ENCODE measurements around the gene RYR3.

Gene RYR3

DNA sequence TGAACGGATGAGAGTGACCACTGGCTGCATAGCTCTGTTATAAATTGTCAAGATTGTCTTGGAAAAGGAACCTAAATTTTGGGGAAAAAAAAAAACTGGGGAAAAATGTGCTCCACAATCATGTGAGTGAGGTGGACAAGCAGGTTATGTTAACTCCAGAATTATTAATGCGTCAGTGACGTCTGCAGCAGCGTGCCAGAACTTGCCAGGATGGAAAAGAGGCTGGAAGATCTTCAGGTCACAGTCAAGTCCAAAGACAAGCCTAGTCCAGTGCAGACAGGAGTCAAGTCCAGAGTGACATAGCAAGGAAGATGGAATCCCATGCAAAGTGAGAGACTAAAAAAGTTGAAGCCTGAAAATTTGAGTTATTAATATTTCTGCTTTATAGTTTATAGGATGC is 140.6 kb downstream of the RYR3 start:
- Histone ChIP-seq H3K27me3 (replicated peaks in 2 of 5; ENCODE audit: control insufficient read depth in 4 of 5, insufficient read depth in 5 of 5, low read length in 4 of 5) (no peaks in the 10 kb centered on the region), H3K27ac (ENCODE audit: insufficient read depth in 1 of 2, low read depth in 1 of 2, low read length in 2 of 2, poor library complexity in 1 of 2, severe bottlenecking in 2 of 2) (no peak overlapping the region), H3K36me3 (ENCODE audit: control insufficient read depth in 4 of 4, insufficient read depth in 4 of 4, low read length in 3 of 4) (no peaks in the 10 kb centered on the region), H3K9me3 (ENCODE audit: control extremely low read depth in 1 of 5, control insufficient read depth in 4 of 5, insufficient read depth in 2 of 5, low read depth in 1 of 5, low read length in 4 of 5) (no peaks in the 10 kb centered on the region), H3K4me3 (ENCODE audit: control insufficient read depth in 1 of 7, extremely low read depth in 1 of 7, insufficient read depth in 4 of 7, low read depth in 2 of 7, low read length in 6 of 7) (no peak overlapping the region), H3K4me1 (ENCODE audit: control extremely low read depth in 1 of 4, control insufficient read depth in 4 of 4, insufficient read depth in 4 of 4, low read length in 3 of 4) (peaks cover 0 to 25% (median 8%) of the 10 kb centered on the region in 4 experiments)
- WGBS (ENCODE audit: insufficient coverage) = 95% methylated on average over 3 of the region's 4 CpGs
- ChIA-PET POLR2A (no interaction called here), CTCF (interaction anchor here (0.6 to 1.0 kb wide), 3 partner anchors 18 to 141 kb away, joined by 3 read pairs; partner anchors contain the start of gene RYR3)
- DNase-seq = no peak

DNA sequence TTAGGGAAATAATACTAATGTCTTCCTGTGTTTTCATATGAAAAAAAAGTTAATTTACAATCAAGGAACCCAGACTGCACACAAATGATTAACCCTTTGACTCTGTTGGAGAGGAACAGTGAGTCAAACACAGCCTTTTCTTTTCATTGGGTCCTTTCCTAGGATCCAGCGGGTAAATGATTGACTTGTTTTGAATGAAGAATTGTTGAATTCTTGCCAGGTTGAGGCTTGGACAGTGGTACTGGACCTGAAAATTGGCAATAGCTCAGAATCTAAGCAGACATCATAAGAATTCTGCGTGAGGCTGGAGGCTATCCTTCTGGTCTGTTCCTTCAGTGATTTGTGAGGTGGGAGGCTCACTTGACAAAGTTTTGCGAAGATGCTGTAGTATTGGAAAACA is 143.0 kb downstream of the RYR3 start:
- H3K27ac ChIP-seq (ENCODE audit: insufficient read depth in 1 of 2, low read depth in 1 of 2, low read length in 2 of 2, poor library complexity in 1 of 2, severe bottlenecking in 2 of 2) = no peak overlapping the region
- WGBS (ENCODE audit: insufficient coverage) = 90% methylated on average over 3 of the region's 3 CpGs
- peaks cover 0 to 22% (median 8%) of the 10 kb centered on the region in 4 experiments for H3K4me1 ChIP-seq (ENCODE audit: control extremely low read depth in 1 of 4, control insufficient read depth in 4 of 4, insufficient read depth in 4 of 4, low read length in 3 of 4)
- ChIA-PET CTCF (no interaction called here), POLR2A (no interaction called here)
- no peak for DNase-seq
- H3K27me3 ChIP-seq (replicated peaks in 2 of 5; ENCODE audit: control insufficient read depth in 4 of 5, insufficient read depth in 5 of 5, low read length in 4 of 5) = no peaks in the 10 kb centered on the region
- H3K9me3 ChIP-seq (ENCODE audit: control extremely low read depth in 1 of 5, control insufficient read depth in 4 of 5, insufficient read depth in 2 of 5, low read depth in 1 of 5, low read length in 4 of 5) = peaks cover 0 to 2% (median 0%) of the 10 kb centered on the region in 5 experiments
- no peak overlapping the region for H3K4me3 ChIP-seq (ENCODE audit: control insufficient read depth in 1 of 7, extremely low read depth in 1 of 7, insufficient read depth in 4 of 7, low read depth in 2 of 7, low read length in 6 of 7)
- no peaks in the 10 kb centered on the region for H3K36me3 ChIP-seq (ENCODE audit: control insufficient read depth in 4 of 4, insufficient read depth in 4 of 4, low read length in 3 of 4)

DNA sequence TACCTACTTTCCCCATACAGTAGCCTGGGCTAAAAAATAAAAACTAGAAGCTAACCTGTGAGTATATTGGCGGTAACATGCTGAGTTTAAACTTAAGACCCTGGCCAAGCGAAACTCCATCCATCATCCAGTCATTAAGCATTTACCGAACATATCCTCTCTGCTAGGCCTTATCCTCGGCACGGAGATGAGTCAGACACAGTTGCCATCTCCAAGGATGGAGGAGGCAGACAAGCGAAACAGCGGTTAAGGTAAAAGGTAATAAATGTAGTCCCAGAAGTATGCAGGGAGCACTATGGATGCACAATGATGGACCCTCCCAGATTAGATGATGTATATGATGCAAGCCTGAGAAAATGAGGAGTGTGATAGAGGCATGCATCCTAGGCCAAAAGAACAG is 143.6 kb downstream of the RYR3 start:
- H3K4me3 ChIP-seq (ENCODE audit: control insufficient read depth in 1 of 7, extremely low read depth in 1 of 7, insufficient read depth in 4 of 7, low read depth in 2 of 7, low read length in 6 of 7) = no peak overlapping the region
- no peak for DNase-seq
- peaks cover 0 to 2% (median 0%) of the 10 kb centered on the region in 5 experiments for H3K9me3 ChIP-seq (ENCODE audit: control extremely low read depth in 1 of 5, control insufficient read depth in 4 of 5, insufficient read depth in 2 of 5, low read depth in 1 of 5, low read length in 4 of 5)
- no peaks in the 10 kb centered on the region for H3K27me3 ChIP-seq (replicated peaks in 2 of 5; ENCODE audit: control insufficient read depth in 4 of 5, insufficient read depth in 5 of 5, low read length in 4 of 5)
- H3K4me1 ChIP-seq (ENCODE audit: control extremely low read depth in 1 of 4, control insufficient read depth in 4 of 4, insufficient read depth in 4 of 4, low read length in 3 of 4) = peaks cover 0 to 16% (median 7%) of the 10 kb centered on the region in 4 experiments
- no peak overlapping the region for H3K27ac ChIP-seq (ENCODE audit: insufficient read depth in 1 of 2, low read depth in 1 of 2, low read length in 2 of 2, poor library complexity in 1 of 2, severe bottlenecking in 2 of 2)
- ChIA-PET POLR2A (no interaction called here), CTCF (no interaction called here)
- no peaks in the 10 kb centered on the region for H3K36me3 ChIP-seq (ENCODE audit: control insufficient read depth in 4 of 4, insufficient read depth in 4 of 4, low read length in 3 of 4)
- WGBS (ENCODE audit: insufficient coverage) = 100% methylated on average over 6 of the region's 7 CpGs

DNA sequence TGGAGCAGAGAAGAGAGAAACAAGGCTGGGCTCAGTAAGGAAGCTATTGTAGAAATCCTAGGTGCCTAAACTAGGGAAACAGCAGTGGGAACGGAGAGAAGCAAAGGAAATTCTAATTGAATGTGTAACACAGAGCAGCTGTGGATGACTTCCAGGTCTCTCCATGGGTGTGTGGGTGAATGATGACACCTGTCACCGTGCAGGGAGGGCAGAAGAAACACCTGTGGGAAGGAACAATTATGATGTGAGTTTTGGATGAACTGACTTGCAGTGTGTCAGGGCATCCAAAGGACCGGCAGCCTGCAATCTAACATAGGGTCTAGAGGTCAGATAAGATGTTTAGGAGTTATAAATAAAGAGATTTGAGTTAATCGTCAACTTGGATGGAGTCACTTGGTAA is 144.2 kb downstream of the RYR3 start:
- DNase-seq = no peak
- ChIA-PET CTCF (no interaction called here), POLR2A (no interaction called here)
- H3K9me3 ChIP-seq (ENCODE audit: control extremely low read depth in 1 of 5, control insufficient read depth in 4 of 5, insufficient read depth in 2 of 5, low read depth in 1 of 5, low read length in 4 of 5) = peaks cover 0 to 2% (median 0%) of the 10 kb centered on the region in 5 experiments
- H3K4me3 ChIP-seq (ENCODE audit: control insufficient read depth in 1 of 7, extremely low read depth in 1 of 7, insufficient read depth in 4 of 7, low read depth in 2 of 7, low read length in 6 of 7) = no peak overlapping the region
- no peak overlapping the region for H3K27ac ChIP-seq (ENCODE audit: insufficient read depth in 1 of 2, low read depth in 1 of 2, low read length in 2 of 2, poor library complexity in 1 of 2, severe bottlenecking in 2 of 2)
- peaks cover 0 to 9% (median 4%) of the 10 kb centered on the region in 4 experiments for H3K4me1 ChIP-seq (ENCODE audit: control extremely low read depth in 1 of 4, control insufficient read depth in 4 of 4, insufficient read depth in 4 of 4, low read length in 3 of 4)
- 100% methylated on average over 4 of the region's 4 CpGs for WGBS (ENCODE audit: insufficient coverage)
- H3K36me3 ChIP-seq (ENCODE audit: control insufficient read depth in 4 of 4, insufficient read depth in 4 of 4, low read length in 3 of 4) = no peaks in the 10 kb centered on the region
- no peaks in the 10 kb centered on the region for H3K27me3 ChIP-seq (replicated peaks in 2 of 5; ENCODE audit: control insufficient read depth in 4 of 5, insufficient read depth in 5 of 5, low read length in 4 of 5)

- CTCF ChIA-PET = interaction anchor here (1.2 to 1.4 kb wide), 2 partner anchors 15 to 17 kb away, joined by 3 to 6 read pairs; no protein-coding TSS in a partner anchor
- Histone ChIP-seq H3K4me1 (ENCODE audit: control extremely low read depth in 1 of 4, control insufficient read depth in 4 of 4, insufficient read depth in 4 of 4, low read length in 3 of 4) (no peaks in the 10 kb centered on the region), H3K27me3 (replicated peaks in 2 of 5; ENCODE audit: control insufficient read depth in 4 of 5, insufficient read depth in 5 of 5, low read length in 4 of 5) (no peaks in the 10 kb centered on the region), H3K27ac (ENCODE audit: insufficient read depth in 1 of 2, low read depth in 1 of 2, low read length in 2 of 2, poor library complexity in 1 of 2, severe bottlenecking in 2 of 2) (no peak overlapping the region), H3K9me3 (ENCODE audit: control extremely low read depth in 1 of 5, control insufficient read depth in 4 of 5, insufficient read depth in 2 of 5, low read depth in 1 of 5, low read length in 4 of 5) (peaks cover 0 to 2% (median 0%) of the 10 kb centered on the region in 5 experiments), H3K36me3 (ENCODE audit: control insufficient read depth in 4 of 4, insufficient read depth in 4 of 4, low read length in 3 of 4) (no peaks in the 10 kb centered on the region), H3K4me3 (ENCODE audit: control insufficient read depth in 1 of 7, extremely low read depth in 1 of 7, insufficient read depth in 4 of 7, low read depth in 2 of 7, low read length in 6 of 7) (no peak overlapping the region)
- WGBS (ENCODE audit: insufficient coverage) = no CpG with 5 or more reads among the region's 2 CpGs
- no peak for DNase-seq
- POLR2A ChIA-PET = no interaction called here
Measured at GRCh38 chr15:33458421-33458820, 147.7 kb downstream of the RYR3 start.

- H3K4me1 ChIP-seq (ENCODE audit: control extremely low read depth in 1 of 4, control insufficient read depth in 4 of 4, insufficient read depth in 4 of 4, low read length in 3 of 4) = no peaks in the 10 kb centered on the region
- ChIA-PET POLR2A (no interaction called here), CTCF (no interaction called here)
- WGBS (ENCODE audit: insufficient coverage) = 97% methylated on average over 5 of the region's 6 CpGs
- H3K36me3 ChIP-seq (ENCODE audit: control insufficient read depth in 4 of 4, insufficient read depth in 4 of 4, low read length in 3 of 4) = no peaks in the 10 kb centered on the region
- no peak overlapping the region for H3K4me3 ChIP-seq (ENCODE audit: control insufficient read depth in 1 of 7, extremely low read depth in 1 of 7, insufficient read depth in 4 of 7, low read depth in 2 of 7, low read length in 6 of 7)
- no peaks in the 10 kb centered on the region for H3K27me3 ChIP-seq (replicated peaks in 2 of 5; ENCODE audit: control insufficient read depth in 4 of 5, insufficient read depth in 5 of 5, low read length in 4 of 5)
- DNase-seq = no peak
- peaks cover 0 to 2% (median 0%) of the 10 kb centered on the region in 5 experiments for H3K9me3 ChIP-seq (ENCODE audit: control extremely low read depth in 1 of 5, control insufficient read depth in 4 of 5, insufficient read depth in 2 of 5, low read depth in 1 of 5, low read length in 4 of 5)
- H3K27ac ChIP-seq (ENCODE audit: insufficient read depth in 1 of 2, low read depth in 1 of 2, low read length in 2 of 2, poor library complexity in 1 of 2, severe bottlenecking in 2 of 2) = no peak overlapping the region
Measured at GRCh38 chr15:33460166-33460805, 149.5 kb downstream of the RYR3 start.

GRCh38 chr15:33461671-33462070 is 150.9 kb downstream of the RYR3 start:
- ChIA-PET POLR2A (no interaction called here), CTCF (no interaction called here)
- Histone ChIP-seq H3K27me3 (replicated peaks in 2 of 5; ENCODE audit: control insufficient read depth in 4 of 5, insufficient read depth in 5 of 5, low read length in 4 of 5) (no peaks in the 10 kb centered on the region), H3K36me3 (ENCODE audit: control insufficient read depth in 4 of 4, insufficient read depth in 4 of 4, low read length in 3 of 4) (no peaks in the 10 kb centered on the region), H3K4me3 (ENCODE audit: control insufficient read depth in 1 of 7, extremely low read depth in 1 of 7, insufficient read depth in 4 of 7, low read depth in 2 of 7, low read length in 6 of 7) (no peak overlapping the region), H3K27ac (ENCODE audit: insufficient read depth in 1 of 2, low read depth in 1 of 2, low read length in 2 of 2, poor library complexity in 1 of 2, severe bottlenecking in 2 of 2) (no peak overlapping the region), H3K9me3 (ENCODE audit: control extremely low read depth in 1 of 5, control insufficient read depth in 4 of 5, insufficient read depth in 2 of 5, low read depth in 1 of 5, low read length in 4 of 5) (peaks cover 0 to 2% (median 0%) of the 10 kb centered on the region in 5 experiments), H3K4me1 (ENCODE audit: control extremely low read depth in 1 of 4, control insufficient read depth in 4 of 4, insufficient read depth in 4 of 4, low read length in 3 of 4) (no peaks in the 10 kb centered on the region)
- no peak for DNase-seq
- WGBS (ENCODE audit: insufficient coverage) = 100% methylated on average over 1 of the region's 2 CpGs
